Measurements from ENCODE around the gene PJVK. TPM values are rescaled to one million over a fixed set of nuclear protein-coding genes. Genes with fewer than 3 reads are reported as not detected.
A peak's percentile ranks its signal among the peaks of the same experiment; 100 is the strongest.
"Not testable (repeated sequence)": the region's sequence is repeated elsewhere in the genome, so short reads cannot be mapped to it uniquely, and the experiment has no call there.

Gene PJVK
- total RNA-seq, 1 donor from 2014 or later, result 4.9 TPM

DNA sequence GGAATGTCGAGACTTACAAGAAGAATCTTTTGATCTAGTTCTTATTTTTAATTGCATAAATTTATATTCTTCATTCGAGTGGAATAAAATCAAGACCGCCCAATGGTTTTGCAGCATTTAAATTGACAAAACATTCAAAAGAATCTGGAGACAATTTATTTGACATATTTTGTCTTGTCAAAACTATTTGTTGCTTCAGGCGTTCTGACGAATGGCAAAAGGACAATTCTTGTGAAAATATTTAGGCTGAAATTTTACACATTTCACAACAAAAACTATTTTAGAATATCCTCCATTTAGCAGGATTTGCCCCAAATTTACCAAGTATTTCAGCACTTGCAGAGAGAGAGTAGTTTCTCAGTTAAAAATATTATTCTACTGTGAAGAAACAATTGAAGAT lies 41.9 kb upstream of the PJVK start:
- Histone ChIP-seq H3K4me3 (no peak overlapping the region), H3K27me3 (no peaks in the 10 kb centered on the region), H3K36me3 (no peaks in the 10 kb centered on the region), H3K9me3 (no peaks in the 10 kb centered on the region), H3K27ac (no peak overlapping the region), H3K4me1 (peaks cover 7% of the 10 kb centered on the region)
- intact Hi-C loops (cut with DNase I), result no loop called here
- DNase-seq (ENCODE audit: extremely low spot score in 2 of 2), result no peak
- TF ChIP-seq, protein P1, sequence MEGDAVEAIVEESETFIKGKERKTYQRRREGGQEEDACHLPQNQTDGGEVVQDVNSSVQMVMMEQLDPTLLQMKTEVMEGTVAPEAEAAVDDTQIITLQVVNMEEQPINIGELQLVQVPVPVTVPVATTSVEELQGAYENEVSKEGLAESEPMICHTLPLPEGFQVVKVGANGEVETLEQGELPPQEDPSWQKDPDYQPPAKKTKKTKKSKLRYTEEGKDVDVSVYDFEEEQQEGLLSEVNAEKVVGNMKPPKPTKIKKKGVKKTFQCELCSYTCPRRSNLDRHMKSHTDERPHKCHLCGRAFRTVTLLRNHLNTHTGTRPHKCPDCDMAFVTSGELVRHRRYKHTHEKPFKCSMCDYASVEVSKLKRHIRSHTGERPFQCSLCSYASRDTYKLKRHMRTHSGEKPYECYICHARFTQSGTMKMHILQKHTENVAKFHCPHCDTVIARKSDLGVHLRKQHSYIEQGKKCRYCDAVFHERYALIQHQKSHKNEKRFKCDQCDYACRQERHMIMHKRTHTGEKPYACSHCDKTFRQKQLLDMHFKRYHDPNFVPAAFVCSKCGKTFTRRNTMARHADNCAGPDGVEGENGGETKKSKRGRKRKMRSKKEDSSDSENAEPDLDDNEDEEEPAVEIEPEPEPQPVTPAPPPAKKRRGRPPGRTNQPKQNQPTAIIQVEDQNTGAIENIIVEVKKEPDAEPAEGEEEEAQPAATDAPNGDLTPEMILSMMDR (IDR thresholded peaks at IDR 0.05), result no peak
- TF ChIP-seq POLR2AphosphoS5 (IDR thresholded peaks at IDR 0.05; ENCODE audit: insufficient read depth in 1 of 2, low read depth in 1 of 2), result no peak
- TF ChIP-seq POLR2A (IDR thresholded peaks at IDR 0.05), result no peak

- H3K27me3 ChIP-seq, result no peaks in the 10 kb centered on the region
- intact Hi-C loops (cut with DNase I), result no loop called here
Observed at GRCh38 chr2:178412047-178412446, 39.1 kb upstream of the PJVK start.

DNA sequence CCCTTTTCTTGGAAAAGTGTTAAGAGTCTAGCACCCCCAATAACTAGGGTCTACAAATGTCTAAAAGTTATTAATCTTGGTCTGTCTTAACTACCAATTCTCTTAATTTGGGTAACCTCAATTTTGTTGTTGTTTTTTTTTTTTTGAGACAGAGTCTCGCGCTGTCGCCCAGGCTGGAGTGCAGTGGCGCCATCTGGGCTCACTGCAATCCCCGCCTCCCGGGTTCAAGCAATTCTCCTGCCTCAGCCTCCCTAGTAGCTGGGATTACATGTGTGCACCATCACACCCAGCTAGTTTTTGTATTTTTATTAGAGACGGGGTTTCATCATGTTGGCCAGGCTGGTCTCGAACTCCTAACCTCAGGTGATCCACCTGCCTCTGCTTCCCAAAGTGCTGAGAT lies 38.7 kb upstream of the PJVK start:
- H3K9me3 ChIP-seq; intact Hi-C loops (cut with DNase I); DNase-seq (ENCODE audit: extremely low spot score in 2 of 2); H3K36me3 ChIP-seq; H3K27ac ChIP-seq; H3K27me3 ChIP-seq; H3K4me3 ChIP-seq: not testable (repeated sequence)
- H3K4me1 ChIP-seq, result peaks cover 14% of the 10 kb centered on the region

More at GRCh38 chr2:178412047-178412446, 39.1 kb upstream of the PJVK start:
- no peak for DNase-seq (ENCODE audit: extremely low spot score in 2 of 2)
- H3K9me3 ChIP-seq, result no peaks in the 10 kb centered on the region
- no peak for TF ChIP-seq POLR2AphosphoS5 (IDR thresholded peaks at IDR 0.05; ENCODE audit: insufficient read depth in 1 of 2, low read depth in 1 of 2)
- TF ChIP-seq, protein P1 (IDR thresholded peaks at IDR 0.05), result no peak
- no peak for TF ChIP-seq POLR2A (IDR thresholded peaks at IDR 0.05)
- no peaks in the 10 kb centered on the region for H3K36me3 ChIP-seq
- no peak overlapping the region for H3K27ac ChIP-seq
- H3K4me1 ChIP-seq, result peaks cover 14% of the 10 kb centered on the region
- H3K4me3 ChIP-seq, result no peak overlapping the region

DNA sequence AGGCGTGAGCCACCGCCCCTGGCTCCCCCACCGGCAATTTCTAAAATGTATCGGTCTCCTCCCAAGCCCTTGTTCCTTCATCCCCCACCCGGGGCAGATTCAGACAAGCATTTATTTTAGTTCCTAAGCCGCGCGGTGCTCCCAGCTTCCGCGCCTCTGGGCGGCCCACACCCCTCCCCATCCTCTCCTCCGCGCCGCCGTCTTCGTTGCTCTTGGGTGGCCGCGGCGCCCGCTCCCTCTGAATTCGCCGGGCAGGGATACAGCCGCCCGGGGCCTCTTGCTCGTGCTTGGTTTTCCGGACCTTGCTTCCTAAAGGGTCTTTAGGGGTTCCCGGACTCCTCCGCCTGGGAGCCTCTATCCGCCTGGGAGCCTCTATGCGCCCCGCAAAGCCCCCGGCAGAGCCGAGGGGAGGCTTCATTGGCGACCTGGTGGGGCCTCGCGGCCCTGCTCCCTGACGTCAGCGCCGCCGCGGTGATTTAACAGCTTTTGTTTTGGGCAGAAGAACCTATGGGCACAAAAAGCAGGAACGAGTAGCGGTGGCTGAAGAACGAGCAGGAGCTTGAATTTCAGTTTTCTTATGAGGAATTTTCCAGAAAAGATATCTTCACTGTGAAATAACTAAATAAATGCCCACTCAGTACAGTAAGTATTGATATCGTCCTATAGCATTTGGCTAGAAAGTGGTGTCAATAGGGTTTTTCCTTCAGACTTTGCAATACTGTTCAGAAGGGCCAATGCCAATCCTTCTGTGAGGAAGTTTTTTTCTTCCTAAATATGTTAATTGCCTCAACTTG lies 37.5 kb upstream of the PJVK start:
- DNase-seq (ENCODE audit: extremely low spot score in 2 of 2), result no peak
- no peaks in the 10 kb centered on the region for H3K27me3 ChIP-seq
- TF ChIP-seq POLR2A (IDR thresholded peaks at IDR 0.05) (no peak), POLR2AphosphoS5 (IDR thresholded peaks at IDR 0.05; ENCODE audit: insufficient read depth in 1 of 2, low read depth in 1 of 2) (peak; percentile 23 to 71)
- TF ChIP-seq, protein P1 (IDR thresholded peaks at IDR 0.05), result peak in 1 of 3 experiments; percentile 35
- H3K27ac ChIP-seq, result peak overlapping the region; percentile 96
- H3K4me3 ChIP-seq, result peak overlapping the region; percentile 68 to 70
- H3K36me3 ChIP-seq, result no peaks in the 10 kb centered on the region
- H3K4me1 ChIP-seq, result peaks cover 14% of the 10 kb centered on the region
- intact Hi-C loops (cut with DNase I), result no loop called here
- no peaks in the 10 kb centered on the region for H3K9me3 ChIP-seq

GRCh38 chr2:178414266-178415247 lies 36.6 kb upstream of the PJVK start:
- peak overlapping the region; percentile 68 to 70 for H3K4me3 ChIP-seq
- peak overlapping the region; percentile 96 for H3K27ac ChIP-seq
- no peaks in the 10 kb centered on the region for H3K36me3 ChIP-seq
- H3K9me3 ChIP-seq, result no peaks in the 10 kb centered on the region
- no peaks in the 10 kb centered on the region for H3K27me3 ChIP-seq
- intact Hi-C loops (cut with DNase I), result no loop called here
- DNase-seq (ENCODE audit: extremely low spot score in 2 of 2), result peak in 1 of 2 donors; percentile 97
- H3K4me1 ChIP-seq, result peaks cover 14% of the 10 kb centered on the region
- TF ChIP-seq, protein P1 (IDR thresholded peaks at IDR 0.05), result peak; percentile 77 to 88 (median 86)
- TF ChIP-seq POLR2A (IDR thresholded peaks at IDR 0.05), result peak in 1 of 2 donors; percentile 7
- TF ChIP-seq POLR2AphosphoS5 (IDR thresholded peaks at IDR 0.05; ENCODE audit: insufficient read depth in 1 of 2, low read depth in 1 of 2), result peak; percentile 43 to 86

Data from vagina (tissue), 2 donors.